Measurements from ENCODE around the gene NLE1.
"Not testable (repeated sequence)": the region's sequence is repeated elsewhere in the genome, so short reads cannot be mapped to it uniquely, and the experiment has no call there.

NLE1 gene

GRCh38 chr17:35095741-35096140 lies 46.4 kb downstream of the NLE1 start:
- FAIRE-seq, result no peak
- no peak for DNase-seq (ENCODE audit: insufficient read length, low spot score)
- TF ChIP-seq SPI1 (IDR thresholded peaks at IDR 0.05; ENCODE audit: low read depth, low read length), result no peak
- no peak for TF ChIP-seq POU2F2 (IDR thresholded peaks at IDR 0.05; ENCODE audit: low read depth, low read length)
- TF ChIP-seq POLR2A (IDR thresholded peaks at IDR 0.05; ENCODE audit: low read depth, low read length), result no peak
- no peak for TF ChIP-seq POLR2AphosphoS5 (IDR thresholded peaks at IDR 0.05; ENCODE audit: low read depth, low read length)
- no peak for TF ChIP-seq TAF1 (IDR thresholded peaks at IDR 0.05; ENCODE audit: low read depth, low read length)
- no peak for TF ChIP-seq PAX5 (IDR thresholded peaks at IDR 0.05; ENCODE audit: insufficient read depth, low read length, severe bottlenecking)

- FAIRE-seq (no peak), DNase-seq (ENCODE audit: insufficient read length, low spot score) (no peak)
- TF ChIP-seq TAF1 (IDR thresholded peaks at IDR 0.05; ENCODE audit: low read depth, low read length) (no peak), POLR2A (IDR thresholded peaks at IDR 0.05; ENCODE audit: low read depth, low read length) (no peak), PAX5 (IDR thresholded peaks at IDR 0.05; ENCODE audit: insufficient read depth, low read length, severe bottlenecking) (no peak), SPI1 (IDR thresholded peaks at IDR 0.05; ENCODE audit: low read depth, low read length) (no peak), POU2F2 (IDR thresholded peaks at IDR 0.05; ENCODE audit: low read depth, low read length) (no peak), POLR2AphosphoS5 (IDR thresholded peaks at IDR 0.05; ENCODE audit: low read depth, low read length) (no peak)
Observed at GRCh38 chr17:35094902-35095301, 47.2 kb downstream of the NLE1 start.

GRCh38 chr17:35090707-35091106 lies 51.4 kb downstream of the NLE1 start:
- FAIRE-seq; DNase-seq (ENCODE audit: insufficient read length, low spot score): not testable (repeated sequence)

- FAIRE-seq, result no peak
- TF ChIP-seq POLR2A (IDR thresholded peaks at IDR 0.05; ENCODE audit: low read depth, low read length), result peak; percentile 25; the same call in 1 of the 2 replicates
- no peak for TF ChIP-seq TAF1 (IDR thresholded peaks at IDR 0.05; ENCODE audit: low read depth, low read length)
- TF ChIP-seq SPI1 (IDR thresholded peaks at IDR 0.05; ENCODE audit: low read depth, low read length), result peak; percentile 51; the same call in 1 of the 2 replicates
- TF ChIP-seq PAX5 (IDR thresholded peaks at IDR 0.05; ENCODE audit: insufficient read depth, low read length, severe bottlenecking), result no peak
- peak; percentile 76 for TF ChIP-seq POU2F2 (IDR thresholded peaks at IDR 0.05; ENCODE audit: low read depth, low read length)
- TF ChIP-seq POLR2AphosphoS5 (IDR thresholded peaks at IDR 0.05; ENCODE audit: low read depth, low read length), result 0 out of 2 replicates have a peak, but pooled peaks have one; percentile 23
- DNase-seq (ENCODE audit: insufficient read length, low spot score), result no peak
Observed at GRCh38 chr17:35089586-35090296, 52.4 kb downstream of the NLE1 start.

GRCh38 chr17:35088881-35089585 lies 53.1 kb downstream of the NLE1 start:
- 0 out of 2 replicates have a peak, but pooled peaks have one; percentile 11 for TF ChIP-seq SPI1 (IDR thresholded peaks at IDR 0.05; ENCODE audit: low read depth, low read length)
- TF ChIP-seq POU2F2 (IDR thresholded peaks at IDR 0.05; ENCODE audit: low read depth, low read length), result no peak
- TF ChIP-seq POLR2AphosphoS5 (IDR thresholded peaks at IDR 0.05; ENCODE audit: low read depth, low read length), result no peak
- TF ChIP-seq TAF1 (IDR thresholded peaks at IDR 0.05; ENCODE audit: low read depth, low read length), result 0 out of 2 replicates have a peak, but pooled peaks have one; percentile 25
- DNase-seq (ENCODE audit: insufficient read length, low spot score) (peak; percentile 79), FAIRE-seq (peak; percentile 92)

- peak; percentile 78 for TF ChIP-seq POLR2AphosphoS5 (IDR thresholded peaks at IDR 0.05; ENCODE audit: low read depth, low read length)
- peak; percentile 73 for TF ChIP-seq POLR2A (IDR thresholded peaks at IDR 0.05; ENCODE audit: low read depth, low read length)
- TF ChIP-seq SPI1 (IDR thresholded peaks at IDR 0.05; ENCODE audit: low read depth, low read length), result no peak
- TF ChIP-seq POU2F2 (IDR thresholded peaks at IDR 0.05; ENCODE audit: low read depth, low read length), result peak; percentile 49; the same call in 1 of the 2 replicates
- TF ChIP-seq TAF1 (IDR thresholded peaks at IDR 0.05; ENCODE audit: low read depth, low read length), result peak; percentile 80
- TF ChIP-seq PAX5 (IDR thresholded peaks at IDR 0.05; ENCODE audit: insufficient read depth, low read length, severe bottlenecking), result no peak
- DNase-seq (ENCODE audit: insufficient read length, low spot score) (no peak), FAIRE-seq (peak; percentile 56)
Observed at GRCh38 chr17:35088356-35088880, 53.7 kb downstream of the NLE1 start.

GRCh38 chr17:35087731-35088355 lies 54.3 kb downstream of the NLE1 start:
- DNase-seq (ENCODE audit: insufficient read length, low spot score) (no peak), FAIRE-seq (peak; percentile 59)
- TF ChIP-seq POLR2AphosphoS5 (IDR thresholded peaks at IDR 0.05; ENCODE audit: low read depth, low read length) (no peak), PAX5 (IDR thresholded peaks at IDR 0.05; ENCODE audit: insufficient read depth, low read length, severe bottlenecking) (no peak), POLR2A (IDR thresholded peaks at IDR 0.05; ENCODE audit: low read depth, low read length) (peak; percentile 12), SPI1 (IDR thresholded peaks at IDR 0.05; ENCODE audit: low read depth, low read length) (no peak), POU2F2 (IDR thresholded peaks at IDR 0.05; ENCODE audit: low read depth, low read length) (no peak), TAF1 (IDR thresholded peaks at IDR 0.05; ENCODE audit: low read depth, low read length) (0 out of 2 replicates have a peak, but pooled peaks have one; percentile 9)

GRCh38 chr17:35086931-35087573 lies 55.1 kb downstream of the NLE1 start:
- peak; percentile 16 for FAIRE-seq
- TF ChIP-seq POLR2AphosphoS5 (IDR thresholded peaks at IDR 0.05; ENCODE audit: low read depth, low read length) (peak; percentile 55; the same call in 1 of the 2 replicates), POLR2A (IDR thresholded peaks at IDR 0.05; ENCODE audit: low read depth, low read length) (0 out of 2 replicates have a peak, but pooled peaks have one; percentile 37), SPI1 (IDR thresholded peaks at IDR 0.05; ENCODE audit: low read depth, low read length) (no peak), TAF1 (IDR thresholded peaks at IDR 0.05; ENCODE audit: low read depth, low read length) (no peak)
- no peak for DNase-seq (ENCODE audit: insufficient read length, low spot score)

- DNase-seq (ENCODE audit: insufficient read length, low spot score) (no peak), FAIRE-seq (no peak)
Observed at GRCh38 chr17:35086164-35086563, 55.9 kb downstream of the NLE1 start.

More at GRCh38 chr17:35086164-35086563, 55.9 kb downstream of the NLE1 start:
- TF ChIP-seq POLR2A (IDR thresholded peaks at IDR 0.05; ENCODE audit: low read depth, low read length) (no peak), SPI1 (IDR thresholded peaks at IDR 0.05; ENCODE audit: low read depth, low read length) (no peak), POU2F2 (IDR thresholded peaks at IDR 0.05; ENCODE audit: low read depth, low read length) (no peak), TAF1 (IDR thresholded peaks at IDR 0.05; ENCODE audit: low read depth, low read length) (no peak), POLR2AphosphoS5 (IDR thresholded peaks at IDR 0.05; ENCODE audit: low read depth, low read length) (no peak), PAX5 (IDR thresholded peaks at IDR 0.05; ENCODE audit: insufficient read depth, low read length, severe bottlenecking) (no peak)
